HG03460 (cell line): ENCODE measurements around the gene MICALL2.
"Not testable (repeated sequence)": the region's sequence is repeated elsewhere in the genome, so short reads cannot be mapped to it uniquely, and the experiment has no call there.

ENCODE experiments used
- ATAC-seq: cut with Tn5 transposase; IDR thresholded peaks from one replicate; pipeline ENCODE4 v1.9.1; 2021; ENCODE audit not compliant: unreplicated experiment

The MICALL2 gene

DNA sequence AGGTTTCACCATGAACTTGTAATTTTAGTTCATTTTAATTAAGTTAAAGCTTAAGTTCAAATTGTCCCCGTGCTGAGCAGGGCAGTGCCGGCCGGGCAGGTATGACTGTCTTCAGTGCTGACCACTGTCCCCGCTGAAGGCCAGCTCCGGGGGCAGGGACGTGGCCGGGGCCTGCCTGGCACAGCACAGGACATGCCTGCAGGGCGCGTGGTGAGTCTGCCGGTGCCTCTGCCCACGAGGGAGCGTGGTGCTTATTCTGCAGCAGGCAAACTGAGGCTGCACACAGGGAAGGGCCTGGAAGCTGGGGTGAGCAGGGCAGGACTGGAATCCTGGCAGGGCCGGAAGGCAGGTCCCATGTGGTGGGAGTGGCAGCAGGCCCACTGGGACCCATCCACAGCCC, 9.8 kb downstream of the MICALL2 start:
- no peak for ATAC-seq

DNA sequence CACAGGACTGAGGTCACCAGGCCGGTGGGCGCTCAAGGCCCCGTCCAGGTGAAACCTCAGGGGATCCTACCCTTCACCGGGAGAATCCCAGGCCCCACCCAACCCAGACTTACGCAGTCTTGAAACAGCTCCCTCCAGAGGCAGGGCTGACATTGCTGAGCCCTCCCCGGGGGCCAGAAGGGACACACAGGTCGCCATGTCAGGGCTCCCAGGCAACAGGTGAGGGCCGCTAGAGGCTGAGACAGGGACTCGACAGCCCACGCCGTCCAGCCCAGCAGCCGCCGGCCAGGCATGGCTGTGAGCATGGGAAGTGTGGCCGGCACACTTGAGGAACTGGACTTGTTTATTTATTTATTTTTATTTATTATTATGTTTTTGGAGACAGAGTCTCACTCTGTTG, 10.3 kb downstream of the MICALL2 start:
- ATAC-seq = no peak

GRCh38 chr7:1447551-1448244, 11.6 kb downstream of the MICALL2 start:
- no peak for ATAC-seq

DNA sequence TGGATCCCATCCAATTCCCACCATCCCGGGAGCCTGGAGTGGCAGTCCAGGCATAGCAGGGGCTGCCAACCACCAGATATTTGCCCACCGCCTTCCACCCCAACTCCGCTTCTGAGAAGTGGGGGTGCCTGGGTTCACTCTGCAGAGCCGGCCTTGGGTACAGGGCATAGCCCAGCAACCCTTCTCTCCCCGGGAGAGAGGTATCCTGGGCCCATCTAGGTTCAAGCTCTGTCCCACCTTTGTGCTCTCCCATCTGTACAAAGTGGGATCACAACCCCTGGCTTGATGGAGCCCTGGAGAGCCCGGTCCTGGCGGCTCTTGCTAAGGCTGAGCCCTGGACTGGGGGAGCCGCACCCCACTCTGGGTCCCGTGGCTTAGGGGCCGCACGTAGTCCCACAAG, 12.2 kb downstream of the MICALL2 start:
- ATAC-seq = no peak

GRCh38 chr7:1446620-1447032, 12.6 kb downstream of the MICALL2 start:
- no peak for ATAC-seq

DNA sequence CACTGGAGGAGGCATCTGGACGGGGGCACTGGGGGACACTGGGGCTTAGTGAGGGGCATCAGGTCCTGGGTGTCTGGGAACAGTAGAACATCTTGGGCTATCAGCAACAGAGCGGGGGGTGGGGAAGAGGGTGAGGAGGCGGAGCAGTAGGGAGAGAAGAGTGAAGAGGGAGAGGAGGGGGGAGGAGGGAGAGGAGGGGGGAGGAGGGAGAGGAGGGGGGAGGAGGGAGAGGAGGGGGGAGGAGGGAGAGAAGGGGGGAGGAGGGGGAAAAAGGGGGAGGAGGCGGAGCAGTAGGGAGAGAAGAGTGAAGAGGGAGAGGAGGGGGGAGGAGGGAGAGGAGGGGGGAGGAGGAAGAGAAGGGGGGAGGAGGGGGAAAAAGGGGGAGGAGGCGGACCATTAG, 13.2 kb downstream of the MICALL2 start:
- not testable (repeated sequence) for ATAC-seq

DNA sequence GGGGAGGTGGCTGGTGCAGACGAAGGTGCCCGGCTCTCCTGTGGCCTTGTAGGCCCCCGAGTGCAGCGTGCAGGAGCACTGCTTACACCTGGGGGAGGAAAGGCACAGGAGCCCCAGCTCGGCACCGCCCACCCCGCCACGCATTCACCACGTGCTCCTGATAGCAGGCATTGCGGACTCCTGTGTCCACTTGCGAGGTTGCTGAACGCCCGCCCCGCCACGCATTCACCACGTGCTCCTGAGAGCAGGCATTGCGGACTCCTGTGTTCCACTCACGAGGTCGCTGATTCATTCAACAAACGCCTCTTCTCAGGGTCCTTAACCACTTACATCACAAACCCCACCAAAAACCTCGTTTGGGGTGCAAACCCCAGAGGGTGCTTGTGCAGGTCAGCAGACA, 13.9 kb downstream of the MICALL2 start:
- ATAC-seq = no peak

- ATAC-seq = no peak
Observed at GRCh38 chr7:1444925-1445322, 14.3 kb downstream of the MICALL2 start.

GRCh38 chr7:1444214-1444924, 14.9 kb downstream of the MICALL2 start:
- no peak for ATAC-seq

DNA sequence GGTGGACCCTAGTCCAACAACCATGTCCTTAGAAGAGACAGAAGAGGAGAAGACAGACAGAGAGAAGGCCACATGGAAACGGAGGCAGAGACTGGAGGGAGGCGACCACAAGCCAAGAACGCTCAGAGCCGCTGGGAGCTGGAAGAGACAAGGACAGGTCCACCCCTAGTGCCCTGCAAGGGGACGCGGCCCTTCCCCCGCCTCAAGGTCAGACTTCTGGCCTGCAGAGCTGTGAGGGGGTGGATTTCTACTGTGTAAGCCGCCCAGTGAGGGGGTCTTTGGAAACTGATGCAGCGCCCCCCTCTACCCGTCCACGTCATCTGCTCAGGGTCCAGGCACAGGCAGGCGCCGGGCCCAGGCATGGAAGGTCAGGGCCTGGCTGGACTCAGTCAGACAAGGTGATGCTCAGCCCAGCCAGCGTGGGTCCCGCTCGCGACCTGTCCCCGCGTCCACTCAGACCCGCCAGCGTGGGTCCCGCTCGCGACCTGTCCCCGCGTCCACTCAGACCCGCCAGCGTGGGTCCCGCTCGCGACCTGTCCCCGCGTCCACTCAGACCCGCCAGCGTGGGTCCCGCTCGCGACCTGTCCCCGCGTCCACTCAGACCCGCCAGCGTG, 15.6 kb downstream of the MICALL2 start:
- ATAC-seq = not testable (repeated sequence)

DNA sequence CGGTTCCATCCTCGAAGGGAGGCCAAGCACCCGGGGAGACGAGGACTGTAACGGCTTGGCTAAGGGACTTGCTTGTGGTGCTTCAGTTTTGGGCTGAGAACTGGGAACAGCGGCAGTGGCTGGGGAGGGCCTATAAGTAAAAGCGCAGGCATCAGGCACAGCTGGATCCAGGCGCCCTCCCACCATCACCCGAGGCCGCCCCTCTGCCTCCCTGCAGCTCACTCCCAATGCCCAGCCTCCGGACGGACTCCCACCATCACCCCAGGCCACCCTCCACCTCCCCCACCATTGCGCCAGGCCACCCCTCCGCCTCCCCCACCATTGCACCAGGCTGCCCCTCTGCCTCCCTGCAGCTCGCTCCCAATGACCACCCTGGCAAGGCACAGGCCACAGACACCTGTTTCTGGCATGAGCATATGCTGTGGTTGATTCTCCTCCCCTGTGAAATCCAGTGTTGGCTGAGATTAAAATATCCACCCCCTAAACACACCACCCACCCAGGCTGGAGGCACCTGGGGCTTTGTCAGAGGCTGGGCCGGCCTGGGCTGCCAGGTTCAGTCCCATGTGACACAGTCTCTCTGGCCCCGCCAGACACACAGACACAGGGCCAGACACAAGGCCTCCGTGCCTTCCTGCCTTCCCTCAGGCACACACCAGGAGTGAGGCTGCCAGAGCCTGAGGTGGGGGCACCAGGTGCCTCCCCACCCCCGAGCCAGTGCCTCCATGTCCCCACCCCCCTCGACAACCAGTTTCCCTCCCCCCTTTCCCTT, 16.7 kb downstream of the MICALL2 start:
- ATAC-seq = no peak

GRCh38 chr7:1441615-1442354, 17.5 kb downstream of the MICALL2 start:
- ATAC-seq = no peak

DNA sequence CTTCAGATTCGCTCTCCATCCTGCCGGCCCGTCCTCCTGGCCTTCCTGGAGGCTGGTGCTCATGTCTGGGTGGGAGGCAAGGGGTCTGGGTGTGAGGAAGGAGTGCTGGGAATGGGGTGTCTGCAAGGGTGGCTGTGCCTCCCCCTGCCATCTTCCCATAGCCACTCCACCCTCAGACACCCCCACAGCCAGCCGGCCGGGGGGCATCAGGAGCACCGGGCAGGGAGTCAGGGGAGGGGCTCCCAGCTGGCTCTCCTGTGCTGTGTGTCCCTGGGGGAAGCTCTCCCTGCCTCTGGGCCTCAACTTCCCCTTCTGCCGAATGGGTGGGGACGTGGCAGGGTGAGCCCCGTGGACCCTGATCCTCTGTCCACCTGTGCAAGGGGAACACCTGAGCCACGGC, 18.6 kb downstream of the MICALL2 start:
- ATAC-seq = no peak

DNA sequence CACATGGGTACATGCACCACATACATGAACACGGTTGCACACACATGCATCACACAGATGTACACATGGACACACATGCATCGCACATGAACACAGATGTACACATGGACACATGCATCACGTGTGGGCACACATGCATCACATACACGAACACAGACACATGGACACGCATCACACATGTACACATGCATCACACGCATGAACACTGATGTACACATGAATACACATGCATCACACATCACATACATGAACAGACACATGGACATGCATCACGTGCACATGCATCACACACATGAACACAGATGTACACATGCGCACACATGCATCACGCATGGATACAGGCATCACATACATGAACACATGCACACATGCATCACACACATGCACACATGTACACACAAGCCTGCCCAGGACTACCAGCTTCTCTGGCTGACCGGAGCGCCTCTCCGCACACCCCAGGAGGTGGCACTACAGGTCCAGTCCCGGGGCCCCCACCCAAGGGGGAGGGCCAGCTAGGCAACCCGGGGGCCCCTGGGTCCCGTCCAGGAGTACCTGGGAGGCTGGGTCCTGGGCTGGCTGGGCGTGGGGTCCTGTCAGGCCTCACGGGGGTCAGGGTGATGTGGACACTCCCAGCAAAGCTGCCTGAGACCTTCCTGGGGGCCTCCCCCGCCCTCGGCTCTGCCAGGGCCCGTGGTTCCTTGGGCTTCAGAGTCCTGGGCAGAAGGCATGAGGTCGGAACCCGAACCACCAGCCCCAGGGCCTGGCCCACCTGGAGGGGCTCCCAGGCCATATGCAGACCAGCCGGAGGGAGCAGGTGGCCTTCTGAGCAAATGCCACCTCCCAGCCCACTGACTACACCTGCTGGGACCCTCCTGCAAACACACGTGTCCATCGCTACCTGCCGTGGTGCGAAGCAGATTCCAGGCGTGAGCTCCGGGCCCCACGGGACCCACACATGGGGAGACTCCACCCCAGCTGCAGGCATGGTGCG, 19.6 kb downstream of the MICALL2 start:
- ATAC-seq = no peak

GRCh38 chr7:1438821-1439220, 20.4 kb downstream of the MICALL2 start:
- no peak for ATAC-seq

GRCh38 chr7:1438208-1438607, 21.1 kb downstream of the MICALL2 start:
- no peak for ATAC-seq

GRCh38 chr7:1437155-1437880, 22.0 kb downstream of the MICALL2 start:
- ATAC-seq = no peak

DNA sequence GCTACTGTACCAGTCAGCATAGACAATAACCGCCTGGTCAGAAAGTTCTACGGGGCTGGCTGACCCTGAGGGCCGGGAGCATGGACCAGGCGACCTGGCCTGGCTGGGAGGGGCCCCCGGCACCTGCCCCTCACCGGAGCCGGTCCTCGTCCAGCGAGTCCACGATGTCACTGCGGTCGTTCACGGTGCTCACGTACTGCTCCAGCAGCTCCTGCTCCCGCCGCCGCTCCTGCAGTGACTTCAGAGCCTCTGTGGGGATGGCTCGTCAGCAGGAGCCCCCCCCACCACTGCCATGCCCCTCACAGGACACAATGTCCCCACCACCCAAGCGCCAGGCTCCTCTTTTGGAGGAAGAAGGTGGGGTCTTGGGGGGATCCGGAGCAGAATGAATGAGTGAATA, 22.7 kb downstream of the MICALL2 start:
- ATAC-seq = no peak
